ENCODE measurements around the gene BLVRB.

Gene BLVRB

DNA sequence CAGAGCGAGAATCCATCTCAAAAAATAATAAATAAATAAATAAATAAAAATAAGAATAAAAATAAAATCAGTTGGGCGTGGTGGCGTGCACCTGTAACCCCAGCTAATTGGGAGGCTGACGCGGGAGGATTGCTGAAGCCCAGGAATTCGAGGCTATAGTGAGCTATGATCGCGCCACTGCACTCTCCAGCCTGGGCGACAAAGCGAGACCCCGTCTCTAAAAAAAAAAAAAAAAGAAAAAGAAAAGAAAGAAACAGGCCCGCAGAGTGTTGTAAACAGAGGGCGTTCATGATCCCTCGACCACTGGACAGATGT lies 45.1 kb downstream of the BLVRB start:
- Histone ChIP-seq H3K36me3 (ENCODE audit: control insufficient read depth, insufficient read depth, low read length) (peaks cover 8% of the 10 kb centered on the region), H3K27me3 (replicated peaks; ENCODE audit: control insufficient read depth, insufficient read depth, low read length) (no peaks in the 10 kb centered on the region), H3K4me3 (replicated peaks; ENCODE audit: low read depth, low read length) (peak overlapping the region; percentile 77)
- no peak for DNase-seq (ENCODE audit: extremely low read depth, insufficient read length)
- TF ChIP-seq, protein P1, sequence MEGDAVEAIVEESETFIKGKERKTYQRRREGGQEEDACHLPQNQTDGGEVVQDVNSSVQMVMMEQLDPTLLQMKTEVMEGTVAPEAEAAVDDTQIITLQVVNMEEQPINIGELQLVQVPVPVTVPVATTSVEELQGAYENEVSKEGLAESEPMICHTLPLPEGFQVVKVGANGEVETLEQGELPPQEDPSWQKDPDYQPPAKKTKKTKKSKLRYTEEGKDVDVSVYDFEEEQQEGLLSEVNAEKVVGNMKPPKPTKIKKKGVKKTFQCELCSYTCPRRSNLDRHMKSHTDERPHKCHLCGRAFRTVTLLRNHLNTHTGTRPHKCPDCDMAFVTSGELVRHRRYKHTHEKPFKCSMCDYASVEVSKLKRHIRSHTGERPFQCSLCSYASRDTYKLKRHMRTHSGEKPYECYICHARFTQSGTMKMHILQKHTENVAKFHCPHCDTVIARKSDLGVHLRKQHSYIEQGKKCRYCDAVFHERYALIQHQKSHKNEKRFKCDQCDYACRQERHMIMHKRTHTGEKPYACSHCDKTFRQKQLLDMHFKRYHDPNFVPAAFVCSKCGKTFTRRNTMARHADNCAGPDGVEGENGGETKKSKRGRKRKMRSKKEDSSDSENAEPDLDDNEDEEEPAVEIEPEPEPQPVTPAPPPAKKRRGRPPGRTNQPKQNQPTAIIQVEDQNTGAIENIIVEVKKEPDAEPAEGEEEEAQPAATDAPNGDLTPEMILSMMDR (IDR thresholded peaks at IDR 0.05; ENCODE audit: insufficient read depth, low read length, poor library complexity, severe bottlenecking): no peak

DNA sequence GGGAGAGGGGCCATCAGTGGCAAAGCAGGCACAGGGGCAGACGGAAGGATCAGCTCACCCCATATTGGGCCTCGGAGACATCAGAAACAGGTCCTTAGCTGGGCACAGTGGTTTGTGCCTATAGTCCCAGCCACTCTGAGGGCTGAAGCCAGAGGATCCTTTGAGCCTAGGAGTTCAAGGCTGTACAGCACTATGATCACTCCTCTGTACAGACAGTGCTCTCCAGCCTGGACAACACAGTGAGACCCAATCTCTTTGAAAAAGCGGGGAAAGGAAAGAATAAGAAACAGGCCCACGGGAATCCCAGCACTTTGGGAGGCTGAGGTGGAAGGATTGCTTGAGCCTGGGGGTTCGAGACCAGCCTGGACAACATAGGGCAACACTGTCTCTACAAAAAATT lies 45.8 kb downstream of the BLVRB start:
- Histone ChIP-seq H3K27me3 (replicated peaks; ENCODE audit: control insufficient read depth, insufficient read depth, low read length) (no peaks in the 10 kb centered on the region), H3K4me3 (replicated peaks; ENCODE audit: low read depth, low read length) (no peak overlapping the region), H3K36me3 (ENCODE audit: control insufficient read depth, insufficient read depth, low read length) (peaks cover 8% of the 10 kb centered on the region)
- TF ChIP-seq, protein P1 (IDR thresholded peaks at IDR 0.05; ENCODE audit: insufficient read depth, low read length, poor library complexity, severe bottlenecking): no peak
- no peak for DNase-seq (ENCODE audit: extremely low read depth, insufficient read length)

DNA sequence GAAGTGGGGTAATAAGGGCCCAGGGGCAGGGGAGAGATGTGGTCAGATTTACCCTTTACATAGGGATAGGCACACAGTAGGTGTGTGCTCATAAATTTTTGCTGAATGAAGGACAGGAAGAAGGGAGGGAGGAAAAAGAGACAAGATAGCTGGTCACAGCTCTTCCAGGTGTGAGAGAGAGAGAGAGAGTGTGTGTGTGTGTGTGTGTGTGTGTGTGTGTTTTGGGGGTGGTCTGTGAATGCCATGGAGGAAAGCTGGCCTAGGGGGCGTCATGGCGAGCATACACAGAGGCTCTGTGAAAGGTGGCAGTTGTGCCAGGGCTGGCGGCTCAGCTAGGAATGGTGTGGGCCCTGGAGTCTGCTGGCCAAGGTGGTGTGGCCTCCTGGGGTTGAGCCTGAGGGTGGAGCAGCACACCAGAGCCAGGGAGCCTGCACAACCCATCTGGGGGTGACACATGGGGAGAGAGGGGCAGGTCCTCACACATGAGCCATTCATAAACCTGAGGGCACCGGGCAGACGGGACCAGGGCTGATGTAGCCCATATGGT lies 46.4 kb downstream of the BLVRB start:
- DNase-seq (ENCODE audit: extremely low read depth, insufficient read length): no peak
- Histone ChIP-seq H3K4me3 (replicated peaks; ENCODE audit: low read depth, low read length) (no peak overlapping the region), H3K36me3 (ENCODE audit: control insufficient read depth, insufficient read depth, low read length) (peaks cover 8% of the 10 kb centered on the region), H3K27me3 (replicated peaks; ENCODE audit: control insufficient read depth, insufficient read depth, low read length) (no peaks in the 10 kb centered on the region)
- TF ChIP-seq, protein P1 (IDR thresholded peaks at IDR 0.05; ENCODE audit: insufficient read depth, low read length, poor library complexity, severe bottlenecking): no peak

DNA sequence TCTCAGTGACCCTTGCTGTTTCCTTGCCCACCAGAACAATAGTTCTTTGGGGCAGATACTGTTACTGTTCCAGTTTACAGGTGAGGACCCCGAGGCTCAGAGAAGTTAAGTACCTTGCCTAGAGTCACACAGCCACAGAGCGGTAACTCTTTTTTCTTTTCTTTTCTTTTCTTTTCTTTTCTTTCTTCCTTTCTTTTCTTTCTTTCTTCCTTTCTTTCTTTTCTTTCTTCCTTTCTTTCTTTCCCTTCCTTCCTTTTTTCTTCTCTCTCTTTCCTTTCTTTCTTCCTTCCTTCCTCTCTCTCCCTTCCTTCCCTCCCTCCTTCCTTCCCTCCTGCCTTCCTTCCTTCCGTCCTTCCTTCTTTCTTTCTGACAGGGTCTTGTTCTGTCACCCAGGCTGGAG lies 47.5 kb downstream of the BLVRB start:
- Histone ChIP-seq H3K4me3 (replicated peaks; ENCODE audit: low read depth, low read length) (no peak overlapping the region), H3K36me3 (ENCODE audit: control insufficient read depth, insufficient read depth, low read length) (peaks cover 5% of the 10 kb centered on the region), H3K27me3 (replicated peaks; ENCODE audit: control insufficient read depth, insufficient read depth, low read length) (no peaks in the 10 kb centered on the region)
- DNase-seq (ENCODE audit: extremely low read depth, insufficient read length): no peak
- TF ChIP-seq, protein P1 (IDR thresholded peaks at IDR 0.05; ENCODE audit: insufficient read depth, low read length, poor library complexity, severe bottlenecking): no peak

DNA sequence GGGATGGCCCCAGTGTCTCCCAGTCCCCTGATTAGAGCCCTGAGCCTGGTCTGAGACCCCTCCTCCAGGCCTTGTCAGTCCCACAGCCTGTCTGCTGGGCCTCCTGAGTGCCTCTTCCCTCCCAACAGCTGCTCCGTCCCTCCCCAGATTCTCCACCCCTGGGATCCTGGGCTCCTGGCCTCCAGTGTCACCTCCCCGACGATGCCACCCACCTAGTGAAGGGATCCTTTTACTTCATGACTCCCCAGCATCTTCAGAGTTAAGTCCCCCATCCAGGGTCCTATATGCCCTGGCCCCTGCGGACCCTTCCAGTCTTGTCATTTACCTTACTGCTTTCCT lies 47.9 kb downstream of the BLVRB start:
- peaks cover 3% of the 10 kb centered on the region for H3K36me3 ChIP-seq (ENCODE audit: control insufficient read depth, insufficient read depth, low read length)
- DNase-seq (ENCODE audit: extremely low read depth, insufficient read length): no peak
- H3K27me3 ChIP-seq (replicated peaks; ENCODE audit: control insufficient read depth, insufficient read depth, low read length): no peaks in the 10 kb centered on the region
- H3K4me3 ChIP-seq (replicated peaks; ENCODE audit: low read depth, low read length): no peak overlapping the region
- TF ChIP-seq, protein P1 (IDR thresholded peaks at IDR 0.05; ENCODE audit: insufficient read depth, low read length, poor library complexity, severe bottlenecking): no peak

All from GM06990 (cell line).